ENCODE data around the gene ESPN.
"Not testable (repeated sequence)": the region's sequence is repeated elsewhere in the genome, so short reads cannot be mapped to it uniquely, and the experiment has no call there.

Gene ESPN

DNA sequence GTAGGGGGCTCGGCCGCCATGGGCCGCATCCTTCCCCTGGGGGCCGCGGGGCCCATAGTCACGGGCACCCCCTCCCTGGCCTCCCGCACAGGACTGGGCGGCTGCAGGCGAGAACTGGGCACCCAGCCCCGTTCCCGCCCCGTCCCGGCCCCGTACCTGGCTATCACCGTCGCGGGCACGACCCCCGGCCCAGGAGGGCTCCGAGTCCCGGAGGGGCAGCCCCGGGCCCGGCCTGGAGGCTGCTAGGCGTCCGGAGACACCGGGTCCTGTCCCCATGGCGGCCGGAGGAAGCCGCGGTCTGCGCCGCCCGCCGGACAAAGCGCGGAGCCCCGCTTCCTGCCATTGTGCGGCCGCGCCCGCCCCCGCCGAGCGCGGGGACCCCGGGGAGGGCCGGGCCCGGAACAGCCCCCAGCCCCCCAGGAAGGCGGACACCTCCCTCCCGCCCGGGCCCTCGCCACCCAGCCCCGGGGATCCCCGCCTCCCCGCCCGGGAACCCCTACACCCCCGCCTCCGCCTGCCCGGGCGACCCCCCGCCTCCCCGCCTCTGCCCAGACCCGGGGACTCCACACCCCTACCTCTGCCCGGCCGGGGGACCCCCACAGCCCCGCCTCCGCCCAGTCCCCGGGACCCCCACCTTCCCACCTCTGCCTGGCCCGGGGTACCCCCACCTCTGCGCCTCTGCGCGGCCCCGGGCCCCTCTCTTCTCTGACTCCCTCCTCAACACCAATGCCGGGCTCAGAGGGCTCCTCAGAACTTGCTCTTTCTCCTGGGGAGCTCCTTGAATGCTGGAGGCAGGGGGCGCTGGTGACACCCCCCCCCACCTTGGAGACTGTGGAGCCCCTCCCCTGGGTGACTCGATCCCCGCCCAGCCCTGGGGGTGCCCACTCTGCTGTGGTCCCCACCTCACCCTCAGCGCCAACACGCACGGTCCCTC lies 60.9 kb downstream of the ESPN start:
- DNase-seq (ENCODE audit: low read depth), result no peak

- peak; percentile 72 for DNase-seq (ENCODE audit: low read depth)
Measured at GRCh38 chr1:6486433-6487011, 61.9 kb downstream of the ESPN start.

- no peak for DNase-seq (ENCODE audit: low read depth)
Measured at GRCh38 chr1:6487804-6488484, 63.4 kb downstream of the ESPN start.

DNA sequence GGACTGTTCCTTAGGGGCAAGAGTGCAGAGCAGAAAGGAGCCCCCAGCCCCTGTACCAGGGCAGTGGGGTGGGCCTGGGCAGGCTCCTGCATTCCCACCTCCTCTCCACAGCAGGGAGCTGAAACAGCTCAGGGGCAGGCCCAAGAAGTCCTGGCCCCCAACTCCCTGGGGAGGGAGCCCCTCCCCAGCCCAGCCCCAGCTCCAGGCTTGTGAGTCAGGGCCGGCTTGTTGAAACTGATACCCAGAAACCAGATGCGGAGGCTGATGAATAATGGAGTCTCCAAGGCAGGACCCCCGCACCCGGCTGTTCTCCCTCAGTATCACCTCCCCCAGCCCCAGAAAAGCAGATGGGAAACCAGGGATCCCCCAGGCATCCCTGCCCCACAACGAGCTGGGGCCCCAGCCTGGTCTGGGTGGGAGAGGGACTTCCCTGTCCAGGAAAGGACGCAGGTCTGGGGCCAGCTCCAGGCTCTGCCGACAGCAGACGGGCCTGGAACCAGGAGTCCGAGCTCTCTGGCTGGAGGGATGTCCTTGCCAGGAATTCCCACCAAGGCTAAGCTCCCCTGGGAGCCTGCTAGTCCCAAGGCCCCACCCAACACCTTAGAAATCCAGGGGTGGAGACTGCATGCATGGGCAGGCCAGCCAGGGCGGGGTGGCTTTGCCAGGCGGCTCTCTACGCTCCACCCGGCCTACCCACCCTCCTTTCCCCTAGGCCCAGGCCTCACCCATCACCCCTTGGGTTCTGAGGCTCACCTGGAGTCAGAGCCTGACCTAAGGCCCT lies 64.2 kb downstream of the ESPN start:
- no peak for DNase-seq (ENCODE audit: low read depth)

GRCh38 chr1:6489383-6489765 lies 64.8 kb downstream of the ESPN start:
- no peak for DNase-seq (ENCODE audit: low read depth)

DNA sequence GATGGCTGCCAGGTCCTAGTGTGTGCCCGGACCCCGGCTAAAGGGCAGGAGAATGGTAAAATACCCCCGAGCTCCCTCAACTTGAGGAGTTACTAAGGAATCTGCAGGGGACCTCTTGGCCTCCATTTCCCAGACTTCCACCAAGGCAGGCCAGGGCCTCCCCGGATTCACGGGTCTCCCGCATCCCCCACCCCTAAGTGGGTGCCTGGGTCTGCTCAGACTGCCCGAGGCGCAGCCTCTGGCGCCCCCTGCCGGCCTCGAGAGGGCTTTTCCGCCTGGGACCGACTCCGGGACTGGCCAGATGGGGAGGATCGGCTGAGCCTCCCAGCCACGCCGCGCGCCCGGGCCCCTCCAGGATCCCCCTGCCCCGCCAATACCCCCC lies 65.2 kb downstream of the ESPN start:
- peak; percentile 68 for DNase-seq (ENCODE audit: low read depth)

DNA sequence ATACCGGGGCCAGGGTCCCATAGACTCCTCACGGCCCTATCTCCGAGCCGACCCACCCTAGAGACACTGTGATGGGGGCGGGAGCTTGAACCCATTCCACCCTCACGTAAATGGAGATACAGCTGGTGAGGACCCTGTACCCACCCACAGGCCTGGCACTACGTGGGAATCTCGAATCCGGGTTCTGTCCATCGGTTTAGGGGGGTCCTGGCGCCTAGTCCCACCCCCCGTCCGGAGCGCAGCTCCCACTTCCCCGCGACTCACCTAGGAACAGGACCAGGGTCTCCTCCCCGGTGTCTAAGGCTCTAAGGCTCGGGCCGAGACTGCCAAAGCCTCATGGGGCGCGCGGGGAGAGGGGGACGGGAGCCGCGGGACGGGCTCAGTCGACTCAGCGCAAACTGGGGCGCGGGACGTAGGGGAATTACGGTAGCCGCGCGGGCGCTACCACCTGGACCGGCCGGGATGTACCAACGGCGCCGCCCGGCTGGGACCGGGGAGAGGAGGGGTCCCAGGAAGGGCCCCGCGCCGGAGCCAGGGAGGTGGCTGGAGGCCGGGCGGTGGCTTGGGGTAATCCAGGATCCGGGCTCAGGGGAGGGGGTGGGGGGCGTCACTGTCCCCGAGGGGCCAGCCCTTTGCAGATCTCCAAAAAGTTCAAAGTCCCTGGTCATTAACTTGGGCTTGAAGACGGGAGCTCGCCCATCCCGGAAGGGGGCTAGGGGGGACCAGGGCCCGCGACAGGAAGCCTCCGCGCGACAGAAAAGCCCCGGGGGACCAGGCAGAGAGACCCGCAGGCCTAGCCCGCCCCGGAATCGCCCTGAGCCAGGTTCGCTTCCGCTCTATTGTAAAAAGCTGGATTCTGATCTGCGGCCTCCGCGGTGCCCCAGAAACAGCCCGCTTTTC lies 65.9 kb downstream of the ESPN start:
- peak; percentile 20 for DNase-seq (ENCODE audit: low read depth)

DNA sequence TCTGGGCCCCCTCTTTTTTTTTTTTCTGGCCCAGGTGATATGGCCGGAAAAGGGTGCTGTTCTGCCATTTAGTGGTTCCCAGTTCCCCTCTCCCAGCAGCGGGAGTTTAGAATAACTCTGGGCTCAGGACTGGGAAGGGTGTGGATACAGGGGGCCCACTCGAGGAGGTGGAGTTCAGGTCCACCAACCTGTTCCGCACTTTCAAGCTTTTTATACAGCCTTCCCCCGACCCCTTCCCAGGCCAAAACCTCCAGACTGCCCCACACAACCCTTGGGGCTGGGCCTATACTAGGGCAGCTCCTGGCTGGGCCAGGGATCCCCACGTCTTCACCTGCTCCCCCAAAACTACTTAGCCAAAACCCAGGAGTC lies 66.5 kb downstream of the ESPN start:
- DNase-seq (ENCODE audit: low read depth), result no peak

DNA sequence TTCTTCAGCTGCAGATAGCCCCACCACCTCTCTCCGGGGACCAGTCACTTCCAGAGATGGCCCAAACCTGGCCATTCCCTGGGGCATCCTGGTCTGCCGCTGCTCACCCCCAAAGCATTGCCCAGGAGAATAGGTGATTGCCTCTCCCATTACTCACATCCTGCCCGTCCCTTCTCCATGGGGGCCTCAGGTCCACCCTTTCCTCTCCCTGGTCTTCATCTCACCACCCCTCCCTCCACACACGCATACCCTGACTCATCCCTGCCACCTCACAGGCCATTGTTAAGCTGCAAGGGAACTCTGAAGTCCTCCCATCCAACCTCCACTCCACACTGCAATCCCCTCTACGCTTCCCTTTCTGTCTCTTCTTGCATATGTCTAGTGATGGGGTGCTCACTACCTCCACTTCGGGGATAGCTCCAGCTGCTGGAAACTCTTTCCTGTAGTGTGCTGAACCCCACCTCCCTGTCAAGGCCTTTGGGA lies 66.9 kb downstream of the ESPN start, which contains the start of gene PLEKHG5:
TSS of gene PLEKHG5 (minus strand) at position 188 of the 483 bp plus-strand sequence. CDS start 14,096 bp downstream, outside the sequence.
- DNase-seq (ENCODE audit: low read depth), result no peak

- no peak for DNase-seq (ENCODE audit: low read depth)
Measured at GRCh38 chr1:6491966-6492365, 67.4 kb downstream of the ESPN start.

GRCh38 chr1:6493834-6494223 lies 69.3 kb downstream of the ESPN start:
- DNase-seq (ENCODE audit: low read depth), result not testable (repeated sequence)

DNA sequence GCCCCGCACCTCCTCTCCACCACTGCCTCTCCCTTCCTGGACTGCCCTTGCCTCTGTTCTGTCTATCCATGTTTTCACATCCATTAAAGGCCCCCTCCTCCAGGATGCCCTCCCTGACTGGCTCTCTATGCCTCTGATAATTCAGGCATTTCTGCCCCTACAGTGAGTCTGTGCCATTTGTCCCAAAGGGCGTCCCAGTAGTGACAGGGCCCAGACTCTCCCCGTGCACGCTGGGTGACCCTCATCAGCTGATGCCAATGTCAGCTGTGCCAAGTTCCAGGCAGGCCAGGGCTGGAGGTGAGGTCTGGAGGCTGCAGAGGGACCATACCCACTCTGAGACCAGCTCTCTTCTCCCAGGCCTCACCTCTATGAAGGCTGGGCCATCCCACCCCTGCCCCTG lies 70.1 kb downstream of the ESPN start:
- no peak for DNase-seq (ENCODE audit: low read depth)

DNA sequence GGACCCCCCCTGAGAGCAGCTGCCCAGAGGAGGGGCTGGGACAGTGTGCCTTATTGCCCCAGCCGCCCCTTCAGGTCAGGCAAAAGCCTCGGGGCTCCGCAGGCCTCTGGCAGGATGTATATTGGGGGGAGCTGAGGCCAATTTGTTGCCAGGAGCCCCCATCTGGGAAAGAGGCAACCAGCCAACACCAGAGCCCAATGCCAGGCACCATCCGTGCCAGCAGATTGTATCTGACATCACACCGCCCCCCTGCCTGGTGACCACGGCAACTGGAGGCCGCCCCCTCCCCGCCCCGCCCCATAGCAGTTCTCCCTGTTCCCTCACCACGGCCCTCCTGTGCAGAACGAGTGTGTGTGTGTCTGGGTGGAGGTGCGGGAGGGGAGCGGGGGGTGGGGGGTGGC lies 70.5 kb downstream of the ESPN start:
- DNase-seq (ENCODE audit: low read depth), result no peak

GRCh38 chr1:6495540-6496364 lies 71.2 kb downstream of the ESPN start:
- DNase-seq (ENCODE audit: low read depth), result no peak

GRCh38 chr1:6496365-6496721 lies 71.8 kb downstream of the ESPN start:
- no peak for DNase-seq (ENCODE audit: low read depth)

DNA sequence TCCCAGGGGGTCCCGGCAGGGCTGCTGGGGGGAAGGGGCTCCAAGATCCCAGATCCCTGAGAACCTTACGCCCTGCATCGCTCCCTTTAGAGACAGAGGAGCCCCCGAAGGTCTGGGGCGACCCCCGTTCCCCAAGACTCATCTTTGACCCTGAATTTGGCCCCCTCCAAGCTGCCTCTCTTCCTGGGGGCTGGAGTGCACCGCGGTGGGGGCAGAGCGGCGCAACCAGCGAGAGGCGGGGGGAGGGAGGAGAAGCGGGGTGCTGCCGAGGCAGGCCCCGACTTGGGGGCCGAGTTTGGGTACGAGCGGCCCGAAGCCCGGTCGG lies 72.3 kb downstream of the ESPN start:
- no peak for DNase-seq (ENCODE audit: low read depth)

DNA sequence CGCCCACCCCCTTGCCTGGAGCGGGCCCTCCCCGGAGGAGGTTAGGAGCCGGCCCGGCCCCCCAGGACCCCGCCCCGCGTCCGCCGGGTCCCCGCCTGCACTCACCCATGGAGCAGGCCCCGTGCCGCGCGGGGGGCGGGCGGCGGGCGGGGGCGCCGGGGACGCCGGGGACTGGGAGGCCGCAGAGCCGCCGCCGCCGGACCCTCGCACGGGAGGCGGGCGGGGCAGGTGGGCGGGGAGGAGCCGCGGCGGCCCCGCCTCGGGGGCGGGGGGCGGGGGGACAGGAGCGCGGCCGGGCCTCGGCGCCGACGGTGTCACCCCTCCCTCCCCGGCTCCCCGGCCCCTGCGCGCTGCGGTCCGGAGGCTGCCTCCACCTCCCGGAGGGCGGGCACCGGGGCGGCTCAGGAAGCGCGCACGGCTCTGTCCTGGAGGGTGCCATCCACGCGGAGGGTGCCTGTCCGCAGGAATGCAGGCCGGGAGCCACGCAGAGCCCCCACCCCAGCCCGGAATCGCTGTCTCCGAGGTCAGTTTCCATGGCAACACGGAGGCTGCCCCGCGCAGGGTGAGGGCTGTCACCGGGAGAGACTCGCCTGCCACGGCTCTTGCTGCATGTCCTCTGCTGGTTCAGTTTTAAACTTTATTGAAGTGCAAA lies 72.8 kb downstream of the ESPN start:
- peak; percentile 41 for DNase-seq (ENCODE audit: low read depth)

DNA sequence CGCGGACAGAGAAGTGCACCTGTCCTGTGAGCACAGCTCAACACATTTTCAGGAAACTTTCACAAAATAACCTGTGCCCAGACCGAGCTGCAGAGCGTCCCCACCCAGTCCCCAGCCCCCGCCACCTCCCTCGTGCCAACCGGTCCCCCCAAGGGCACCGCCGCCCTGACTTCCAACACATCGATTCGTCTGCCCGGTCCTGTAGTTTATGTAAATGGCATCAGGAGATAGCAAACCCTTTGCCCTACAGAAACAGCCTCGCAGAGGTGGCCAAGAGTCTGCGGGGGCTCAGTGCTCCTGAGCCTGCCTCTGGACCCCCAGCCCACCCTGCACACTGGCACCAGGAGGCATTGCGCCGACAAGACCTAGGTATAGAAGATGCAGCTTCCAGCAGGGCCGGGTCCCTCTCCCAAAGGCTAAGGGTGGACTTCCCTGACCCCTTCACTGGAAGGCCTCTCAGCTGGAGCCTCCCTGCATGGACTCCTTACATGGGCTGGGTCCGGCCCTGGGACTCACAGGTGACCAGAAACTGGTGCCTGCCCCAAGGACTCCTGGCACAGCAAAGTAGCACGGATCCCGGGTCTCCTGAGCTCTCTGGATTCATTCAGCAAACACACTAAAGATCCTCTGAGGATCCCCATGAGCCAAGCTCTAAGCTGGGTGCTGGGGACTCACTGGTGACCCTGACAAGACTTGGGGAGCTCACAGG lies 73.4 kb downstream of the ESPN start:
- DNase-seq (ENCODE audit: low read depth), result no peak

GRCh38 chr1:6498576-6499111 lies 74.1 kb downstream of the ESPN start:
- no peak for DNase-seq (ENCODE audit: low read depth)

All from activated T-helper 1 cell treated with Interleukin-2 at 50 U/mL for 16 hours (primary cell).